ENCODE measurements around the gene SLIT1.

Gene SLIT1

GRCh38 chr10:97060441-97061084, 125.2 kb downstream of the SLIT1 start:
- no peak for DNase-seq

GRCh38 chr10:97059872-97060205, 125.9 kb downstream of the SLIT1 start:
- DNase-seq = no peak

- DNase-seq = no peak
Observed at GRCh38 chr10:97059006-97059871, 126.5 kb downstream of the SLIT1 start.

GRCh38 chr10:97058521-97058920, 127.2 kb downstream of the SLIT1 start:
- no peak for DNase-seq

GRCh38 chr10:97057491-97058235, 128.1 kb downstream of the SLIT1 start:
- no peak for DNase-seq

GRCh38 chr10:97056003-97056630, 129.6 kb downstream of the SLIT1 start:
- DNase-seq = no peak

GRCh38 chr10:97053276-97053675, 132.5 kb downstream of the SLIT1 start:
- no peak for DNase-seq

DNA sequence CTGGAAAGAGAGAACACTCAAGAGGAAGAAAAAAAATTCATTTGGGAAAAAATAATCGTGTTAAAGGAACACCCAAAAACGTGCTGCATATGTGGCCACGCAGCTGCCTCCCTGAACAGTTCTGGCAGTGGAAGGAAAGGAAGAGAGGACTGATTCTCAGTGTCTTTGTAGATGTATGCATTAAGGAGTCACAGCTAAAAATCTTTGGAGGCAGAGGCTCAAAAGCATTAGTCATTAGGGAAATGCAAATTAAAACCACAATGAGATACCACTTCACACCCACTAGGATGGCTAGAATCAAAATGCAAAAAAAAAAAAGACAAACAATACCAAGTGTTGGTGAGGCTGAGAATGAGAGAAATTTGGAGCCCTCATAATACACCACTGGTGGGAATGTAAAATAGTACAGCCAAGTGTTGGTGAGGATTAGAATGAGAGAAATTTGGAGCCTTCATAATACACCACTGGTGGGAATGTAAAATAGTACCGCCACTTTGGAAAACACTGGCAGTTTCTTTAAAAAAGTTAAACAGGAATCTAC, 134.7 kb downstream of the SLIT1 start:
- DNase-seq = no peak

DNA sequence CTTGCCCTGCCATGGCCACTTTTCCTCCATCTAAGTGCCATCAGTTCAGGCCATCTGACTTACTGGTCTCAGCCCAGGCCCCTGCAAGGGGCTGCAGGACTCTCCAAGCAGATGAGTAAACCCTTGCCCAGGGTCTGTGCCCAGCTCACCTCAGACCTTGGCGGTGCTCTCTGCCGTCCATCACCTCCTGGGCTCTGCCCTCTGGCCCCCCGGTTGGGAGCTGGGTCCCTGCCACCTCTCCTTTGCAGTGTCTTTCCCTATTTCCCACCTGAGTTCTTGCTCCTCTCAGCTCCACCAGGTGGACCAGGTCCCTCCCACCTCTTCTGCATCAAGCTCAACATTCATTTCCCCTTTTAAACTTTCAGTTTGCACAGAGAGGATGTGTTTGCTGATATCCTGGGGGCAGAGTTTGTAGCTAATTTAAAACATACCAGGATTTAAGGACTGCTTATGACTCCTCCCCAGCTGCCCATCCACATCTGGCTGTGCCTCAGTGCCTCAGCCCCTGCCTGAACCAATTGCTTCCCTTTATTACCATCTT, 135.5 kb downstream of the SLIT1 start:
- no peak for DNase-seq

DNA sequence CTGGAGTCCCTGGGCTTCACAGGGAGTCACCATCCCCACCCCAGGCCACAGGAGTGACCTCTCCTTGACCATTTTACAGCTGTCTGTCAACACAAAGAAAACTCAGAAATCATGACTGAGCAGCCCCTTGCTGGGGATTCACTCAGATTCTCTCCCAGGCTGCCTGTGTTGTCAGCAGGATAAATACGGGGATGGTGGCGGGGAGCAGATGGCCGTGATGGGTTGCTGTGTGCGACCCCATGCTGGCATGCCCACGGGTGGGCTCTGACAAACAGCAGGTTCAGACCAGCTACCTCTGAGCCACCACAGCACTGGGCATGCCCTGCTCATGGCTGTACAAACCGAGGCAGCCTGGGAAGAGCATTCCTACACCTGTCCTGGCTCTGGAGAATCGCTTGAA, 136.1 kb downstream of the SLIT1 start:
- no peak for DNase-seq

DNA sequence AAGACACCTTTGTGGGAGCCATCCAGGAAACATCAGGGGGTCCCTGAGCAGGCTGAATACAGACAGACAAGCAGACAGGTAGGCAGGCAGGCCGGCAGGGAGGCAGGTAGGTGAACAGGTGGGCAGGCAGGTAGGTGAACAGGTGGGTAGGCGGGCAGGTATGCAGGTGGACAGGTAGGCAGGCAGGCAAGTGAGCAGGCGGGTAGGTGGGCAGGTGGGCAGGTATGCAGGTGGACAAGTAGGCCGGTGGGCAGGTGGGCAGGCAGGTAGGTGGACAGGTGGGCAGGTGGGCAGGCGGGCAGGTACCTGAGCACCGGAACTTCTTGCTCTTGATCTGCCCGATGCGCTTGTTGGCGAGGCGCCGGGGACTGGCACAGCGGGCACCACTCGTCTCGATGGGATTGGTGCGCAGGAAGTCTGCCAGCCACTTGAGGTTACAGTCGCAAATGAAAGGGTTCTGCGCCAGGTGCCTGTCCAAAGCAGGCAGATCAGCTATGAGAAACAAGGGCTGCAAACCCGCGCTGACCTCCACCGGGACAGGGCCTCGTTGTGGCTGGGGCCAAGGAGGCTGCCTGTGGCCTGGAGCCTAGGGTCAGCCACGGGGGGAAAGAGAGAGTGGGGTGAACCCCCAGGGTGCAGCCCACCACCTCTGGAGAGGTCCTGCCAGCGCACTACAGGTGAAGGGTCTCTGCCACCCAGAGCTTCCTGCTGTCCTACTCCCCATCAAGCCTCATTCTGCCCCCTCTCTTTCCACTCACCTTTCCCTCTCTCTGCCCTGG, 136.9 kb downstream of the SLIT1 start:
- DNase-seq = no peak

GRCh38 chr10:97047788-97048187, 138.0 kb downstream of the SLIT1 start:
- no peak for DNase-seq

DNA sequence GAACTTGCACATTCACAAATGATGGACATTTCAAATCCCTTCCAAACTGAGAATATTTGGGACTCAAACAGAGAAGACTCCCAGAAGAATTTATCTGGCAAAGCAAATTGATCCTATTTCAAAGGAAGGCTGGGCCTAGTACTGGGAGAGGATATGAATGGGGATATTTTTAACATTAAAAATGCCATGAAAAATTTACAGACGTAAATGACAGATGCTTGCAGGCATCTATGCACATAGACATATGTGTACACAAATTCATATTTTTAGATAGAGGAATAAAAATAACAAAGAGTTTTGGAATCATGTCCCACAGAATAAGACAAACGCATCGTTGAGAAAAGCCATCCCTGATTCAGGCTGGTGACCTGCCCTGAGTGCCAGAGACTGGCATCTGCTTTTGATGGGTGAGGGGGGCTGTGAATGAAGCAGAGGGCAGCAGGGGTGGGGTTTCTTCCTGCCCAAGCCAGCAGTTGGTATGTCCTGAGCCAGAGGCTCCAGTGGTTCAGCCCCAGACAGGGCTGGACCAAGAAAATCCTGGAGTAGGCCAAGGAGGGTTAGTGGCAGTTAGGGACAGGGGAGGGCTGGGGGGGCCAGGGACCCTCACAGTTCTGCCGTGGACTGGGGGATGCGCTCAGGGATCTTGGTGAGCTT, 138.5 kb downstream of the SLIT1 start:
- no peak for DNase-seq

GRCh38 chr10:97046456-97047082, 139.2 kb downstream of the SLIT1 start:
- no peak for DNase-seq

GRCh38 chr10:97043563-97043855, 142.2 kb downstream of the SLIT1 start:
- DNase-seq = no peak

DNA sequence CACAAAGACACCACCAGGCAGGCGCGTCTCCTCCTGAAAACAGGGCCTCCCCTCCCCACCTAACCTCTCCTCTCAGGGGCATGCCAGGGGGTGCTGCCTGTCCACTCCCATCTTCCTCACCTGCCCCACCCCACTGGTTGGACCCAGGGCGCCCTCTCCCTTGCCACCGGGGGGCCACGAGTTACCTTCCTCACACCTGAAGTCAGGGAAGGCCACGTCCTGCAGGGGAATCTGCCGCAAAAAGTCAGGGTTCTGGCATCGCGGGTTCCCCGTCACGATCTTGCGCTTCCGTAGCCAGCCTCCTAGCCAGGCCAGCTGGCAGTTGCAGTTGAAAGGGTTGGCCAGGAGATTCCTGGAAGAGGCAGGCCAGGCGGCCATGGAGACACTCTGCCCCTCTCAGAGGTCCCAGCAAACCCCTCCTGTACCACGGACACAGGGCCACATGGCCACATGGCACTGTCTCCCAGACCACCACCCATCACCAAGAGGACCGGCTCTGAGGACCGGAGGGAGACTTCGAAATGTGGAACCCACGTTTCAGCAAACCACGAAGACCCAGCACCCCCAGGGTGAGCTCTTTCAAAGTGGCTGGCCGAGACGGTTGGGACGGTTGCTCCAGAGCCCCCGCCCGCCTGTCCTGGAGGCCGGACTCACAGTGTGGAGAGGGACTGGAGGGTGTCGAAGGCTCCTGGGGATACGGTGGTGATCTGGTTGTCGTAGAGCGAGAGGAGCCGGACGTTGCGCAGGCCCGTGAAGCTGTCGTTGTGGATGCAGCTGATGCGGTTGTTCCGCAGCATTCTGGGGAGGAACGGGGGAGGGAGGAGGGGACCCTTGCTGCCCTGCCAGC, 142.8 kb downstream of the SLIT1 start:
- DNase-seq = no peak

- no peak for DNase-seq
Observed at GRCh38 chr10:97042081-97042480, 143.7 kb downstream of the SLIT1 start.

DNA sequence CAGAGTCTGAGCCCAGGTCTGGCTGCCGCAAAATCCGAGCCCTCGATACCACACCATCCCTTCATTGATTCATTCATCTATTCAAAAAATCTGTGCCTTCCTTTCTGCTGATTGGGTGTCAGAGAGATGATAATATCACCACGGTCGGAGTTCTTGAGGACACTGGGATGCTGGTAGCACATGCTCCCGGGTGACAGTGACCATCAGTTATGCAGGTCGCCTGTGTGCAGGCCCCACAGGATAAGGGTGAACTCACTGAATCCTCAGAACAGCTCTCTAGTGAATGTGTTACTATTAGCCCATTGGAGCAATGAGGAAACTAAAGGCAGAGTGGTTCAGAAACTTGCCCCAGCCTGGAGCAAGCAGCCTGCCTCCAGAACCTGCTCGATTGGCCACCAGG, 145.1 kb downstream of the SLIT1 start:
- no peak for DNase-seq

DNA sequence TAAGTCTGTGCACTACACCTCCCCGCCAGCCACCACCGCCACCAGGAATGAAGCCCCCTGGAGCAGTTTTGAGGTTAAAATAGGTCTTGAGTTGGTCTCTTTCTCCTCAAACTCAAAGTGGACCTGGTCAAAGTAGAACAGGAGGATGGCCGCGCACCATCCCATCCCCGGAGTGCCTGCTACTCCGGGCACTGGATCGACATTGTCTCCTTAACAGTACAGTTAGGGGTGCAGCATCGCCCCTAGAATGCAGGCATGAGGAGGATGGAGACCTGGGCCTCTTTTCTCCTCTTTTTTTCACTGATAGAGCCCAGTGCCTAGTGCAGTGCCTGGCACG, 145.5 kb downstream of the SLIT1 start:
- no peak for DNase-seq

- DNase-seq = no peak
Observed at GRCh38 chr10:97039538-97040247, 146.1 kb downstream of the SLIT1 start.

All from DMS 273 treated with DMSO at 0.1 percent for 48 hours (cell line).